Measurements from ENCODE around the gene TXLNB. TPM values are rescaled to one million over a fixed set of nuclear protein-coding genes. Genes with fewer than 3 reads are reported as not detected.
A peak's percentile ranks its signal among the peaks of the same experiment; 100 is the strongest.

TXLNB gene
- total and polyA plus RNA-seq, 2 of the 13 experiments (the other 11 are each of a cell fraction or from before 2014, with no cell fraction given): not detected

- TF ChIP-seq PRDM15 (CRISPR knock-in tag; IDR thresholded peaks at IDR 0.05) (no peak), ZNF275 (CRISPR knock-in tag; IDR thresholded peaks at IDR 0.05; ENCODE audit: borderline replicate concordance) (no peak), ZFX (CRISPR knock-in tag; IDR thresholded peaks at IDR 0.05; ENCODE audit: low read depth) (peak; percentile 46; the same call in 1 of the 2 replicates), ZNF550 (CRISPR knock-in tag; IDR thresholded peaks at IDR 0.05; ENCODE audit: borderline replicate concordance) (no peak), ZBTB7B (CRISPR knock-in tag; IDR thresholded peaks at IDR 0.05) (no peak), ZNF619 (CRISPR knock-in tag; IDR thresholded peaks at IDR 0.05) (no peak), CSRNP2 (CRISPR knock-in tag; conservative IDR thresholded peaks at IDR 0.05; ENCODE audit: low read depth) (no peak), PTBP1 (IDR thresholded peaks at IDR 0.05; ENCODE audit: low read depth, low read length, poor library complexity, severe bottlenecking) (no peak), CBX1 (IDR thresholded peaks at IDR 0.05; ENCODE audit: low read depth) (no peak), ZNF10 (CRISPR knock-in tag; IDR thresholded peaks at IDR 0.05; ENCODE audit: borderline replicate concordance, low read depth) (no peak), ZNF337 (CRISPR knock-in tag; IDR thresholded peaks at IDR 0.05; ENCODE audit: borderline replicate concordance, low read depth) (no peak), ZNF710 (CRISPR knock-in tag; IDR thresholded peaks at IDR 0.05; ENCODE audit: borderline replicate concordance) (no peak), ZSCAN29 (CRISPR knock-in tag; conservative IDR thresholded peaks at IDR 0.05) (no peak), ADNP (CRISPR knock-in tag; IDR thresholded peaks at IDR 0.05) (no peak), SMYD3 (CRISPR knock-in tag; IDR thresholded peaks at IDR 0.05) (no peak), BRF2 (CRISPR knock-in tag; IDR thresholded peaks at IDR 0.05) (no peak), SOX6 (IDR thresholded peaks at IDR 0.05) (no peak), SOX6 (CRISPR knock-in tag; IDR thresholded peaks at IDR 0.05) (peak; percentile 74), FIP1L1 (IDR thresholded peaks at IDR 0.05; ENCODE audit: borderline replicate concordance, insufficient read depth, low read depth, low read length) (no peak), ZNF251 (CRISPR knock-in tag; IDR thresholded peaks at IDR 0.05) (no peak)
Measured at GRCh38 chr6:139308936-139309603, 17.3 kb upstream of the TXLNB start (continued).

Measured in HepG2 (cell line).